HG02840 (cell line): Measurements from ENCODE around the gene NXT1.

ENCODE experiments used
- ATAC-seq: cut with Tn5 transposase; IDR thresholded peaks from one replicate; pipeline ENCODE4 v1.9.1; 2021; ENCODE audit warnings: mild to moderate bottlenecking, moderate library complexity, moderate number of reproducible peaks; ENCODE audit not compliant: unreplicated experiment, low FRiP score

The NXT1 gene

GRCh38 chr20:23386304-23387117, 35.9 kb downstream of the NXT1 start:
- no peak for ATAC-seq

GRCh38 chr20:23387118-23387443, 36.5 kb downstream of the NXT1 start:
- no peak for ATAC-seq

GRCh38 chr20:23390091-23390774, 39.6 kb downstream of the NXT1 start:
- ATAC-seq: no peak

- no peak for ATAC-seq
Observed at GRCh38 chr20:23391707-23392310, 41.2 kb downstream of the NXT1 start.

DNA sequence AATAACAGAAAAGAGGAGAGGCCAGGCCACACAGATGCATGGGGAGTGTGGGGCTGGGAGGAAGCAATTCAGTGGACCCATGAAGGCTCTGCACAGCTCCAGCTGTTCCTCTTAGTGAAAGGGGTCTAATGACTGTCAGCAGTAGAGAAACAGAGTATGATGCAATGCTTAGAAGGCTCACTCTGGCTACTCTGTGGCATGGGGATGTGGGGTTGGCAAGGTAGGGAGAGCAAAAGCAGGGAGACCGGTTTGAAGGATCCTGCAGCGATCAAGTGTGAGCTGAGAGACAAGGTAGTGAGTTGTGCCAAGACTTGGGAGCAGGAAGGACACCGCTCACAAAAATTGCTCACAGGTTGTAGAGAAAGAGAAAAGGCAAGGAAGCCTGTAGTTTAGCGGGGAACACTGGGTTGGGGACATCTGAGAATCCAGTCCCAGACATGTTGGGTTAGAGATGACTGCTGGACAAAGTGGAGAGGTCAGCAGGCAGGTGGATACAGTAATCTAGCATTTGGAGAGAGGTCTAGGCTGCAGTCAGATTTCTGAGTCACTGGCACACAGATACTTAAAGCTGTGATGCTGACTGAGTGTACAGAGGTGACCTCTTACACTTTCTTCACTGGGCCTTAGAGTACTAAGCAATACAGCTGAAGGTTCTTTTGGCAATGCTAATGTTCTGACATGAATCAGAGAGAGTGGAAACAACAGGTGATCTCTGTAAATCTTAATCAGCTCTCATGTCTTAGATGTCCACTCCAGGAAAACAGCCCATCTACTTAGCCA, 43.6 kb downstream of the NXT1 start:
- no peak for ATAC-seq

GRCh38 chr20:23396950-23397627, 46.5 kb downstream of the NXT1 start:
- no peak for ATAC-seq

DNA sequence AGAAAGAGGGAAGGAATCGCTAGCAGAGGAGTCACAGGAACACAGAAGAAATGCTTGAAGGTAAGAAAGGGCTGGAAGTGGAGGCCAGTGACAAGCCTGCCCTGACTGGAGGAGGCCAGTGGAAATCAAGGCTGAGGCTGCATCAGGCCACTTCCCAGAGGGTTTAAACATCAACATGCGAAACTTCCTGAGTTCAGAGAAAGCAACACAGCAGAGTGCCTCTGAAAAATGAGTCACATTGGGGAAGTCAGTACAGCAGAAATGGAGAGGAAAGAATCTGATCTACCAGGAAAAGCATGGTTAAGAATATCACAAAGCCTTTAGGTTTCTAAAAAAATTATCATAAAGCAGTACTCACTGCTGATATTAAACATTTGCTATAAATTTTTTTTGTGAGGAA, 47.4 kb downstream of the NXT1 start:
- no peak for ATAC-seq

- ATAC-seq: no peak
Observed at GRCh38 chr20:23399568-23400241, 49.1 kb downstream of the NXT1 start.

DNA sequence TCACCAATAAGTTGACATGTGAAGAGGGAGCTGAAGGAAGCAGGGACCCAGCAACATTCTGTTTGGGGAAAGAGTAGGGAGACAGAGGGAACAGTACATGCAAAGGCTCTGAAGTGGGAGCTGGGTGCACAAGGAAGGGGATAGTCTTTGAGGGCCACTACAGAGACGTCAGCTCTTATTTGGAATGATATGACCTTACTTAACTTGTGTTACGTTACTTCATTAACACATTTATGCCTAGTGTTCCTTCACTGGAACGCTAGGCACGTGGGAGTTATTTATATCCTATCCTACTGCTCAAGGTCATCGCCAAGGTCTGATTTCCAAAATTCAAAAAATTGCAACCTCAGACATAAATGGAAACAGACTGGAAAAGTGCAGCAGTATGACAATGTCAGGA, 50.5 kb downstream of the NXT1 start:
- no peak for ATAC-seq

GRCh38 chr20:23403751-23404150, 53.2 kb downstream of the NXT1 start:
- no peak for ATAC-seq

DNA sequence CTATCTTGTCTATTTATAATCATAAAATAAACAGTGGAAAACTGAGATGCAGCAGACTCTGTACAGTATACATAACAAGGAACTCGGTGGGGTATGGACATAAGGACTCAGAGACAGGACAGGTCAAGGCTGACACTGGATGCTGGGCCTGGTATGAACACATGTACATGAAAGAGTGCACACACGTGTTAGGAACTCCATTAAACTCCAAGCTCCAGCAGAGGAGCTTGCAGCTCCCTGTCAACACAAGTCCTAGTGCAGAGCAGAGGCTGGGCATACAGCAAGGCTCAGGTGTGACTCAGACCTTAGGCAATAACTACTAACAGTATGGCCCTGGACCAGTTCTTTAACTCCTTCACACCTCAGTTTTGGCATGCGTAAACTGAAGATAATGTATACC, 53.6 kb downstream of the NXT1 start:
- no peak for ATAC-seq
